Testis (tissue), 3 donors: Measurements from ENCODE around the gene GLRA3. TPM values are rescaled to one million over a fixed set of nuclear protein-coding genes. Genes with fewer than 3 reads are reported as not detected.

Experiments used
- DNase-seq: peaks from one replicate; pipeline ENCODE4 v3.0.0-alpha.2; 2019
- H3K27ac ChIP-seq, 2 donors: fragments of 200-600 bp; sonication (generic); one replicate each; pipeline ENCODE4 v1.5.1; 2019
- H3K27me3 ChIP-seq: fragments of 200-600 bp; sonication (generic); one replicate; pipeline ENCODE4 v1.5.1; 2019
- H3K36me3 ChIP-seq: fragments of 200-600 bp; sonication (generic); one replicate; pipeline ENCODE4 v1.5.1; 2017; ENCODE audit warnings: low read depth; ENCODE audit errors: missing control alignments
- H3K4me1 ChIP-seq: fragments of 200-600 bp; sonication (generic); one replicate; pipeline ENCODE4 v1.5.1; 2019
- H3K4me3 ChIP-seq, 2 donors: fragments of 200-600 bp; sonication (generic); one replicate each; pipeline ENCODE4 v1.5.1; 2017 to 2019
- H3K9me3 ChIP-seq: fragments of 200-600 bp; sonication (generic); one replicate; pipeline ENCODE4 v1.5.1; 2017
- POLR2A ChIP-seq: fragments of 450-650 bp; IDR thresholded peaks from one replicate; pipeline ENCODE4 v1.6.1; 2017; ENCODE audit warnings: antibody characterized with exemption, mild to moderate bottlenecking, moderate library complexity
- WGBS, 2 donors: methylation state at CpG; one replicate each; pipeline ENCODE4 v1.1.5; 2018; 5-methylcytosine and 5-hydroxymethylcytosine counted together
- intact Hi-C: fragments of 100-400 bp; cut with DNase I; formaldehyde crosslinking; loops from one replicate; pipeline ENCODE4 v1.15.1; 2023; ENCODE audit warnings: low total_unique reads
- polyA plus RNA-seq: library from polyadenylated mRNA; stranded (reverse); fragments of 350-450 nt; fragmentation: Illumina TruSeq; extraction: RNeasy Lipid Tissue Mini Kit (QIAGEN cat#74804); gene quantifications from one replicate; pipeline ENCODE4 v1.2.3, GENCODE V29; 2014; ENCODE audit warnings: low read depth, low replicate concordance; ENCODE audit not compliant: insufficient read depth
- total RNA-seq, 2 donors: library from RNA; depleted of rRNA; stranded (reverse); fragments of >200 nt; gene quantifications; one replicate each; pipeline ENCODE4 v1.2.3, GENCODE V29; 2016
- TF ChIP-seq, protein P1 (sequence below), 3 experiments: fragments of 450-650 bp in 2 of 3; fragments of 200-600 bp in 1 of 3; sonication (generic) in 1 of 3; IDR thresholded peaks; one replicate each; pipeline ENCODE4 v1.5.1; 2016 to 2019; ENCODE audit warnings: antibody characterized with exemption in 3 of 3, mild to moderate bottlenecking in 2 of 3, moderate library complexity in 1 of 3

GLRA3 gene
- total and polyA plus RNA-seq, 3 donors from 2014 or later: 1.2 to 1.3 (median 1.3) TPM

DNA sequence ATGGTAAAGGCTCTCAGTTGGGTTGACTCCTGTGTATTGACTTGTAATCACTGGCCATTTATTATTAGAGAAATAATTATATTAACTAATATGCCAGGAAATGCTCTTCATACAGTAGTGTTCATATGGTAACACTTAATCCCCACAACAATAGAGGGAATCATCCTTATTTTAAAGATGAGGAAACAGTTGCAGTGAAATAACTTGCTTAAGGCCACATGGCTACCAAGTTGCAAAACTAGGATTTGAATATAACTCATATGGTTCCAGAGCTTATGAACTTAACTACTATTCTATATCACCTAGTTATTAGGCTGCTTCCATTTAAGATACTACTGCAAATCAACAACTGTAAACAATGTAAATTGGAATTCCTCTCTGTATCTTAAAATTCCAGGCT is 163.2 kb downstream of the GLRA3 start:
- H3K36me3 ChIP-seq: no peaks in the 10 kb centered on the region
- no peaks in the 10 kb centered on the region for H3K27me3 ChIP-seq
- no peaks in the 10 kb centered on the region for H3K4me1 ChIP-seq
- H3K4me3 ChIP-seq: no peak overlapping the region
- no peaks in the 10 kb centered on the region for H3K9me3 ChIP-seq
- no peak for DNase-seq
- no peak overlapping the region for H3K27ac ChIP-seq
- intact Hi-C loops: no loop called here
- no peak for TF ChIP-seq POLR2A
- TF ChIP-seq, protein P1, sequence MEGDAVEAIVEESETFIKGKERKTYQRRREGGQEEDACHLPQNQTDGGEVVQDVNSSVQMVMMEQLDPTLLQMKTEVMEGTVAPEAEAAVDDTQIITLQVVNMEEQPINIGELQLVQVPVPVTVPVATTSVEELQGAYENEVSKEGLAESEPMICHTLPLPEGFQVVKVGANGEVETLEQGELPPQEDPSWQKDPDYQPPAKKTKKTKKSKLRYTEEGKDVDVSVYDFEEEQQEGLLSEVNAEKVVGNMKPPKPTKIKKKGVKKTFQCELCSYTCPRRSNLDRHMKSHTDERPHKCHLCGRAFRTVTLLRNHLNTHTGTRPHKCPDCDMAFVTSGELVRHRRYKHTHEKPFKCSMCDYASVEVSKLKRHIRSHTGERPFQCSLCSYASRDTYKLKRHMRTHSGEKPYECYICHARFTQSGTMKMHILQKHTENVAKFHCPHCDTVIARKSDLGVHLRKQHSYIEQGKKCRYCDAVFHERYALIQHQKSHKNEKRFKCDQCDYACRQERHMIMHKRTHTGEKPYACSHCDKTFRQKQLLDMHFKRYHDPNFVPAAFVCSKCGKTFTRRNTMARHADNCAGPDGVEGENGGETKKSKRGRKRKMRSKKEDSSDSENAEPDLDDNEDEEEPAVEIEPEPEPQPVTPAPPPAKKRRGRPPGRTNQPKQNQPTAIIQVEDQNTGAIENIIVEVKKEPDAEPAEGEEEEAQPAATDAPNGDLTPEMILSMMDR (IDR thresholded peaks at IDR 0.05): no peak

DNA sequence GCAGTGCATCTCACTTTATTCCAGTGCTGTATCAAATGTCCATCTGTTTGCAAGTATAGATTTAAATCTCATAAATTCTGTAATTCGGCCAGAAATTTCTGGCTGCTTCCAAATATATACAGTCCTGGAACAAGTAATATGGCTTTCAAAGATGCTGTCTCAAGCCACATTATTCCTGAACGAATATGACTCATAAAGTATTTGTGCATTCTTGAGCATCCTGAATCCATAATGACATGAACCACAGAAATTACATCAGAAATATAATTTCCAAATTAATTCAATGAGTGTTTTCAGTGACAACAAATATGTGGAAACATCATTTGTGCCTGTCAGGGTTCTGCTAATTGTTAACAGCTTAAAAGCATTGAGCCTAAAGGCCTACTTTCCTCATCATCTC is 165.8 kb downstream of the GLRA3 start:
- no peaks in the 10 kb centered on the region for H3K4me1 ChIP-seq
- no peak overlapping the region for H3K4me3 ChIP-seq
- no peaks in the 10 kb centered on the region for H3K9me3 ChIP-seq
- H3K27ac ChIP-seq: no peak overlapping the region
- WGBS, 2 donors: 89% methylated on average over 2 of the region's 2 CpGs
- no peaks in the 10 kb centered on the region for H3K27me3 ChIP-seq
- H3K36me3 ChIP-seq: no peaks in the 10 kb centered on the region
- intact Hi-C loops: no loop called here
- no peak for TF ChIP-seq POLR2A
- TF ChIP-seq, protein P1 (IDR thresholded peaks at IDR 0.05): no peak
- DNase-seq: no peak

DNA sequence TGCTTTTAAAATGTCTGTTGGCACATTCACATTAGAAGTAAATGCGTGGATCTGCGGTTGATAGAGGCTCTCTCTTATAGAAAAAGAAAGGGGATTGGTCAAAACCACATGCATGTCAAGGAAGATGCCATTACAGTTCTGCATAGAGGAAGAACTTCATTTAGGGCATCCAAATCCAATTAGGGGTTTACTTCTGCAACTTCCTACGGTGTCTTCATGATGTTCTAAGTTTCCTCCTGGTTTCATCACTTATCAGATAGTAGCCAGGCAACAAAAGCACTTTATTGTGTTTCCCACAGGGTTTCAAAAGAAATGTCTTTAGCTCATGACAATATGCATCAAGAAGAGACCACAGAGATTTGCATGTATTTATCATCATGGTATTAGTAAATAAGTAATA is 170.8 kb downstream of the GLRA3 start:
- Histone ChIP-seq H3K27ac (no peak overlapping the region), H3K4me1 (no peaks in the 10 kb centered on the region), H3K4me3 (no peak overlapping the region), H3K27me3 (no peaks in the 10 kb centered on the region), H3K36me3 (no peaks in the 10 kb centered on the region), H3K9me3 (no peaks in the 10 kb centered on the region)
- 72 to 82% methylated on average over 3 of the region's 3 CpGs for WGBS, 2 donors
- intact Hi-C loops: no loop called here
- TF ChIP-seq, protein P1 (IDR thresholded peaks at IDR 0.05): no peak
- no peak for DNase-seq

DNA sequence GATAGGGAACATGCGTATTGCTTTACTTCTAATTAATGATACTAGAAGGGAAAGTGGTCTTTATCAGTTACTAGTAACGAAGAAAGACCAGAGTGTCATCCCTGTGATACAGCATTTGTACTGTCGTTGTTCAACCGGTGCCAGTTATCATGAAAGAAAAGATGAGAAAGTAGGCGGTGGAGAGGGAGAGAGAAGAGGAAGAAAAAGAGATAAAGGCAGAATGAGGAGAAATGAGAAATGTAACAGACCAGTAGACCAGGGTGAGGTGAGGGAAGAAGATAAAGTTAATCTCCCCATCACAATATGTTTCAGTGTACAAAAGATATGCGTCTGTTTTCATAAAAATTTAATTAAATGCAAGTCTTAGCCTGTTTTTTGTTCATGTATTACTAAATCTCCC is 171.6 kb downstream of the GLRA3 start:
- no peak overlapping the region for H3K4me3 ChIP-seq
- intact Hi-C loops: no loop called here
- H3K4me1 ChIP-seq: no peaks in the 10 kb centered on the region
- H3K36me3 ChIP-seq: no peaks in the 10 kb centered on the region
- TF ChIP-seq POLR2A: no peak
- TF ChIP-seq, protein P1 (IDR thresholded peaks at IDR 0.05): no peak
- no peaks in the 10 kb centered on the region for H3K9me3 ChIP-seq
- DNase-seq: no peak
- H3K27me3 ChIP-seq: no peaks in the 10 kb centered on the region
- WGBS, 2 donors: 68 to 75% methylated on average over 6 of the region's 6 CpGs
- H3K27ac ChIP-seq: no peak overlapping the region

DNA sequence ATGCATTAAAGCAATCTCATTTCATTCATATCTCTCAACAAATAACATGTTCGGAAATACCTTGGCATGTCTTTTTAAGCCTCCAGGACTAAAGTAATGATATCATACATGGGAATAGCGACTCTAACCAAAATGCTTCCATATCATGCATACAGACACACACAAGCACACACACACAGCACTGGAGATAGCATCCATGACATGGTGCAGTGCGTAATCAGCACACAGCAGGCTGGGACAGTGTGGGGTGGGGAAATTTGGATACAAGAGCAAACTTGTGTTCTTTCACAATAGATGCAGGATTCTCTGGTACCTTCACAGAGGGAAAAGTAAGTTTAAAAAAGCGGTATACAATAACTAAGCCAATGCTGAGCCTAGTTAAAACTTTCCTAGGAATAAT is 174.4 kb downstream of the GLRA3 start:
- H3K36me3 ChIP-seq: no peaks in the 10 kb centered on the region
- intact Hi-C loops: no loop called here
- no peaks in the 10 kb centered on the region for H3K9me3 ChIP-seq
- H3K27ac ChIP-seq: no peak overlapping the region
- WGBS, 2 donors: 83 to 91% methylated on average over 4 of the region's 4 CpGs
- no peaks in the 10 kb centered on the region for H3K27me3 ChIP-seq
- DNase-seq: no peak
- H3K4me3 ChIP-seq: no peak overlapping the region
- TF ChIP-seq, protein P1 (IDR thresholded peaks at IDR 0.05): no peak
- TF ChIP-seq POLR2A: no peak
- H3K4me1 ChIP-seq: no peaks in the 10 kb centered on the region
